22Rv1 (cell line): Measurements from ENCODE around the gene ACR.

Experiments
- H3K27ac ChIP-seq: fragments of 450-650 bp; 2 replicates; pipeline ENCODE4 v1.5.1; 2017
- ZFX ChIP-seq: fragments of 450-650 bp; IDR thresholded peaks from 2 replicates; pipeline ENCODE4 v1.6.1; 2017; ENCODE audit warnings: antibody characterized with exemption, borderline replicate concordance
- TF ChIP-seq, protein P1 (sequence below): fragments of 450-650 bp; IDR thresholded peaks from 2 replicates; pipeline ENCODE4 v1.5.1; 2017; ENCODE audit warnings: mild to moderate bottlenecking

Gene ACR

GRCh38 chr22:50703726-50704509, 34.1 kb upstream of the ACR start:
- no peak overlapping the region for H3K27ac ChIP-seq
- no peak for TF ChIP-seq ZFX
- TF ChIP-seq, protein P1, sequence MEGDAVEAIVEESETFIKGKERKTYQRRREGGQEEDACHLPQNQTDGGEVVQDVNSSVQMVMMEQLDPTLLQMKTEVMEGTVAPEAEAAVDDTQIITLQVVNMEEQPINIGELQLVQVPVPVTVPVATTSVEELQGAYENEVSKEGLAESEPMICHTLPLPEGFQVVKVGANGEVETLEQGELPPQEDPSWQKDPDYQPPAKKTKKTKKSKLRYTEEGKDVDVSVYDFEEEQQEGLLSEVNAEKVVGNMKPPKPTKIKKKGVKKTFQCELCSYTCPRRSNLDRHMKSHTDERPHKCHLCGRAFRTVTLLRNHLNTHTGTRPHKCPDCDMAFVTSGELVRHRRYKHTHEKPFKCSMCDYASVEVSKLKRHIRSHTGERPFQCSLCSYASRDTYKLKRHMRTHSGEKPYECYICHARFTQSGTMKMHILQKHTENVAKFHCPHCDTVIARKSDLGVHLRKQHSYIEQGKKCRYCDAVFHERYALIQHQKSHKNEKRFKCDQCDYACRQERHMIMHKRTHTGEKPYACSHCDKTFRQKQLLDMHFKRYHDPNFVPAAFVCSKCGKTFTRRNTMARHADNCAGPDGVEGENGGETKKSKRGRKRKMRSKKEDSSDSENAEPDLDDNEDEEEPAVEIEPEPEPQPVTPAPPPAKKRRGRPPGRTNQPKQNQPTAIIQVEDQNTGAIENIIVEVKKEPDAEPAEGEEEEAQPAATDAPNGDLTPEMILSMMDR = no peak

DNA sequence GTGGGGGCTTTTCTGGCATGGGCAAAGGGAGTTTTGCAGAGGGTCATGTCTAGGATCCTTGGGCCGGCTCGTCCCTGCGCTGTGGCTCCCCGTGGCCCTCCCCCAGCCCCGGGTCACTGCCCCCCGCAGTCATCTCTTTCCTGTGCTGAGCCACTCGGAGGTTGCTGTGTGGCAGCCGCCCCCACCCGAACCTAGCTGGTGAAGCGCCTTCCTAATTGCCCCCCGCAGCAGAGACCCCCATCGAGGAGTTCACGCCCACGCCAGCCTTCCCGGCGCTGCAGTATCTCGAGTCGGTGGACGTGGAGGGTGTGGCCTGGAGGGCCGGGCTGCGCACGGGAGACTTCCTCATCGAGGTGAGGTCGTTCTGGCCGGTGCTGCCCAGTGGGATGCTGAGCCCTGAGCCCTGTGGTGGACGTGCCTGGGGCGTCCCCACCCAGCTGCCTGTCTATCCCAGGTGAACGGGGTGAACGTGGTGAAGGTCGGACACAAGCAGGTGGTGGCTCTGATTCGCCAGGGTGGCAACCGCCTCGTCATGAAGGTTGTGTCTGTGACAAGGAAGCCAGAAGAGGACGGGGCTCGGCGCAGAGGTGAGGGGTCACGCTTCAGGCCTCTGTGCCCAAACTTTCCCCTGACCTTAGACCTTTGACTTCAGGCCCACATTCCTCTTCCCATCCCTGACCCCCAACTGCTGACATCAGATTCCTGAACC, 33.3 kb upstream of the ACR start:
- TF ChIP-seq ZFX = no peak
- TF ChIP-seq, protein P1 = no peak
- no peak overlapping the region for H3K27ac ChIP-seq

- TF ChIP-seq ZFX = no peak
- TF ChIP-seq, protein P1 = no peak
- no peak overlapping the region for H3K27ac ChIP-seq
Observed at GRCh38 chr22:50705219-50705691, 32.7 kb upstream of the ACR start.

GRCh38 chr22:50705851-50706351, 32.1 kb upstream of the ACR start:
- no peak overlapping the region for H3K27ac ChIP-seq
- TF ChIP-seq, protein P1 = no peak
- TF ChIP-seq ZFX = no peak

DNA sequence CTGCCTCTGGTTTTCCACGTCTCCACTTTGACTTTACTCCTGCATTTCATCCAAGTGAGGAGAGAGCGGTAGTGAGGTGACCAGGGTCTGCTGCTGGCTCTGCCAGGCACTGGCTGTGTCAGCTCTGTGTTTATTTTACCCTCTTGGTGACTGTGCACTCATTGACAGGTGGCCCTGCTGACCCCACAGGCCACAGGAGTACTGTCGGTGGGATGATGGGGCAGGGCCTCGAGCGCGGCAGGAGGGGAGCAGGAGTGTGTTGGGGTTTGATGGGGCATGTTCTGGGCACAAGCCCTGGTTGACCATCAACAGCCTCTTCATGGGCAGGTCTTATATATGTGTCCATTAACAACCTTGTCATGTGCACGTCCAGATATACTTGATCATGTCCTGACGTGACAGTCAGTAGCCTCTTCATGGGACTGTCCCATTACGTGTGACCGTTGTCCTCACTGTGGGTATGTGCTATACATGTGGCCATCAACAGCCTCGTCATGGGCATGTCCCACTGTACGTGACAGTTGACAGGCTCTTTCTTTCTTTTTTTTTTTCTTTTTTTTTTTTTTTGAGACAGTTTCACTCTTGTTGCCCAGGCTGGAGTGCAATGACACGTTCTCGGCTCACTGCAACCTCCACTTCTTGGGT, 31.4 kb upstream of the ACR start:
- no peak for TF ChIP-seq ZFX
- TF ChIP-seq, protein P1 = no peak
- H3K27ac ChIP-seq = no peak overlapping the region

- no peak for TF ChIP-seq ZFX
- TF ChIP-seq, protein P1 = no peak
Observed at GRCh38 chr22:50708474-50708873, 29.5 kb upstream of the ACR start.

More at GRCh38 chr22:50708474-50708873, 29.5 kb upstream of the ACR start:
- no peak overlapping the region for H3K27ac ChIP-seq
